Gastrocnemius medialis (tissue), 4 donors: Measurements from ENCODE around the gene TUSC2.

ENCODE experiments used
- POLR2A ChIP-seq, 2 donors: fragments of 450-650 bp; IDR thresholded peaks; one replicate each; pipeline ENCODE4 v1.6.1; 2017; ENCODE audit warnings: antibody characterized with exemption in 2 of 2, mild to moderate bottlenecking in 2 of 2, moderate library complexity in 2 of 2
- TF ChIP-seq, protein P1 (sequence below), 5 experiments: fragments of 450-650 bp in 3 of 5; fragments of 200-600 bp in 2 of 5; sonication (generic) in 2 of 5; IDR thresholded peaks in 4 of 5; conservative IDR thresholded peaks in 1 of 5; 1 replicate in 4 of 5; 2 replicates in 1 of 5; pipeline ENCODE4 v1.5.1; 2016 to 2019; ENCODE audit warnings: antibody characterized with exemption in 5 of 5, mild to moderate bottlenecking in 3 of 5, moderate library complexity in 3 of 5

DNA sequence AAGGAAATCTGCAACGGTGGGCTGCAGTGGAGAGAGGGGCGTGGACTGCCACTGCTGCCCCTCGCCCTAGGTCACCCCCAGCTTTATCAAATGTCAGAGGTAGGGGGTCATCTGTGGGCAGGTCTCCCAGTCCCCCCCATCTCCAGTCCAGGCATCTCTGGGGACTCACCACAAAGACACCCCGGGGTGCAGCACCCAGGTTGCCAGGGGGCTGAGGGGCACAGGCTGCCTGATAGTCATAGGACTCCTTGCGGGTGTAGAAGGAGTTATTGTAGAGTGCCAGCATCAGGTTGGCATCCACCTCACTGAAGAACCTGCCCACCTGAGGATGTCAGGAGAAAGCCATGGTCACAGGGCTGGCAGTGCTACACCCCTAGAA, 37.8 kb upstream of the TUSC2 start:
- TF ChIP-seq, protein P1, sequence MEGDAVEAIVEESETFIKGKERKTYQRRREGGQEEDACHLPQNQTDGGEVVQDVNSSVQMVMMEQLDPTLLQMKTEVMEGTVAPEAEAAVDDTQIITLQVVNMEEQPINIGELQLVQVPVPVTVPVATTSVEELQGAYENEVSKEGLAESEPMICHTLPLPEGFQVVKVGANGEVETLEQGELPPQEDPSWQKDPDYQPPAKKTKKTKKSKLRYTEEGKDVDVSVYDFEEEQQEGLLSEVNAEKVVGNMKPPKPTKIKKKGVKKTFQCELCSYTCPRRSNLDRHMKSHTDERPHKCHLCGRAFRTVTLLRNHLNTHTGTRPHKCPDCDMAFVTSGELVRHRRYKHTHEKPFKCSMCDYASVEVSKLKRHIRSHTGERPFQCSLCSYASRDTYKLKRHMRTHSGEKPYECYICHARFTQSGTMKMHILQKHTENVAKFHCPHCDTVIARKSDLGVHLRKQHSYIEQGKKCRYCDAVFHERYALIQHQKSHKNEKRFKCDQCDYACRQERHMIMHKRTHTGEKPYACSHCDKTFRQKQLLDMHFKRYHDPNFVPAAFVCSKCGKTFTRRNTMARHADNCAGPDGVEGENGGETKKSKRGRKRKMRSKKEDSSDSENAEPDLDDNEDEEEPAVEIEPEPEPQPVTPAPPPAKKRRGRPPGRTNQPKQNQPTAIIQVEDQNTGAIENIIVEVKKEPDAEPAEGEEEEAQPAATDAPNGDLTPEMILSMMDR (IDR thresholded peaks at IDR 0.05 in 4 of 5, conservative IDR thresholded peaks at IDR 0.05 in 1 of 5), result no peak
- TF ChIP-seq POLR2A (IDR thresholded peaks at IDR 0.05), result no peak
